CD14-positive monocyte (primary cell): ENCODE results near the gene CPB2. TPM values are rescaled to one million over a fixed set of nuclear protein-coding genes. Genes with fewer than 3 reads are reported as not detected.
A peak's percentile ranks its signal among the peaks of the same experiment; 100 is the strongest.

Experiments
- DNase-seq, 3 donors: peaks; one replicate each; pipeline ENCODE4 v3.0.0-alpha.2; 2011 to 2022
- H2AFZ ChIP-seq: 2 replicates; pipeline ENCODE4 v1.6.0; 2012; ENCODE audit warnings: mild to moderate bottlenecking, low read depth, low read length, inconsistent platforms; ENCODE audit not compliant: insufficient read depth, poor library complexity, severe bottlenecking
- H3K27ac ChIP-seq, 2 donors: 1 replicate in 1 of 2; 2 replicates in 1 of 2; pipeline ENCODE4 v1.5.1; 2012 to 2013; ENCODE audit warnings: low read length in 2 of 2, control low read depth in 1 of 2, inconsistent platforms in 1 of 2, low read depth in 1 of 2, mild to moderate bottlenecking in 1 of 2
- H3K27me3 ChIP-seq, 2 donors: one replicate each; pipeline versions ENCODE4 v1.6.0 to v1.6.1; 2011 to 2013; ENCODE audit warnings: low read length in 2 of 2; ENCODE audit not compliant: control insufficient read depth in 2 of 2, insufficient read depth in 2 of 2
- H3K36me3 ChIP-seq, 2 donors: replicated peaks in 1 of 2; 1 replicate in 1 of 2; 2 replicates in 1 of 2; pipeline versions ENCODE4 v1.5.1 to v1.6.1; 2012 to 2013; ENCODE audit warnings: low read length in 2 of 2, control low read depth in 1 of 2, inconsistent platforms in 1 of 2, mild to moderate bottlenecking in 1 of 2; ENCODE audit not compliant: insufficient read depth in 2 of 2, control insufficient read depth in 1 of 2
- H3K4me1 ChIP-seq, 2 donors: 1 replicate in 1 of 2; 2 replicates in 1 of 2; pipeline versions ENCODE4 v1.5.1 to v1.6.1; 2012 to 2013; ENCODE audit warnings: low read length in 2 of 2, control low read depth in 1 of 2, inconsistent platforms in 1 of 2, mild to moderate bottlenecking in 1 of 2, moderate library complexity in 1 of 2; ENCODE audit not compliant: insufficient read depth in 2 of 2, control insufficient read depth in 1 of 2
- H3K4me2 ChIP-seq: replicated peaks from 2 replicates; pipeline ENCODE3; 2012; ENCODE audit warnings: low read length, moderate library complexity, mild to moderate bottlenecking; ENCODE audit not compliant: poor library complexity, severe bottlenecking; ENCODE audit errors: extremely low read depth
- H3K4me3 ChIP-seq, 3 experiments: fragments of 200-600 bp in 1 of 3; sonication (generic) in 1 of 3; replicated peaks in 1 of 3; 1 replicate in 2 of 3; 2 replicates in 1 of 3; pipeline ENCODE4 v1.5.1; 2011 to 2013; ENCODE audit warnings: low read length in 3 of 3, mild to moderate bottlenecking in 3 of 3, control low read depth in 2 of 3, low read depth in 2 of 3, inconsistent platforms in 1 of 3, moderate library complexity in 1 of 3
- H3K79me2 ChIP-seq: 2 replicates; pipeline ENCODE4 v1.6.0; 2012; ENCODE audit warnings: mild to moderate bottlenecking, control low read depth, inconsistent platforms, low read length, moderate library complexity; ENCODE audit not compliant: insufficient read depth
- H3K9ac ChIP-seq: 2 replicates; pipeline ENCODE4 v1.6.0; 2017; ENCODE audit warnings: low read length, mild to moderate bottlenecking; ENCODE audit not compliant: insufficient read depth, poor library complexity, severe bottlenecking
- H3K9me3 ChIP-seq, 2 donors: replicated peaks in 1 of 2; 1 replicate in 1 of 2; 2 replicates in 1 of 2; pipeline versions ENCODE4 v1.5.1 to v1.6.1; 2012 to 2013; ENCODE audit warnings: low read length in 2 of 2, control low read depth in 1 of 2; ENCODE audit not compliant: control insufficient read depth in 1 of 2, insufficient read depth in 1 of 2
- H4K20me1 ChIP-seq: 2 replicates; pipeline ENCODE4 v1.6.0; 2012; ENCODE audit warnings: mild to moderate bottlenecking, low read length, control low read depth, moderate library complexity; ENCODE audit not compliant: insufficient read depth
- H3K27ac Mint-ChIP-seq, 7 donors: one replicate each; pipeline ENCODE4 v1.8.0; 2020; ENCODE audit warnings: mild to moderate bottlenecking in 7 of 7, mixed read lengths in 7 of 7, moderate library complexity in 6 of 7, inconsistent platforms in 2 of 7
- H3K27me3 Mint-ChIP-seq, 3 donors: one replicate each; pipeline ENCODE4 v1.8.0; 2021 to 2022; ENCODE audit warnings: low read depth in 3 of 3, mild to moderate bottlenecking in 3 of 3, mixed read lengths in 3 of 3, moderate library complexity in 3 of 3, inconsistent platforms in 1 of 3
- H3K36me3 Mint-ChIP-seq, 2 donors: one replicate each; pipeline ENCODE4 v1.8.0; 2020; ENCODE audit warnings: mixed read lengths in 2 of 2, inconsistent platforms in 1 of 2, mild to moderate bottlenecking in 1 of 2
- H3K4me1 Mint-ChIP-seq: one replicate; pipeline ENCODE4 v1.8.0; 2020; ENCODE audit warnings: mild to moderate bottlenecking, mixed read lengths
- H3K4me3 Mint-ChIP-seq, 2 donors: one replicate each; pipeline ENCODE4 v1.8.0; 2020; ENCODE audit warnings: mild to moderate bottlenecking in 2 of 2, mixed read lengths in 2 of 2, moderate library complexity in 1 of 2
- H3K9me3 Mint-ChIP-seq, 7 donors: one replicate each; pipeline ENCODE4 v1.8.0; 2020 to 2022; ENCODE audit warnings: mixed read lengths in 7 of 7, mild to moderate bottlenecking in 6 of 7, moderate library complexity in 6 of 7, inconsistent platforms in 2 of 7
- CTCF ChIP-seq: fragments of 200-600 bp; IDR thresholded peaks from one replicate; pipeline ENCODE4 v1.8.0; 2022; ENCODE audit warnings: antibody characterized with exemption, mild to moderate bottlenecking
- WGBS: methylation state at CpG from one replicate; pipeline ENCODE4 v1.1.5; 2013; ENCODE audit warnings: missing lambda C conversion rate; ENCODE audit not compliant: insufficient coverage; 5-methylcytosine and 5-hydroxymethylcytosine counted together
- intact Hi-C, 2 donors: fragments of 100-400 bp; cut with micrococcal nuclease; formaldehyde crosslinking; loops; one replicate each; pipeline versions ENCODE4 v1.15.0 to v1.15.1; 2023
- polyA plus RNA-seq, 3 donors: library from polyadenylated mRNA; depleted of rRNA in 1 of 3; unstranded in 2 of 3; stranded (reverse) in 1 of 3; fragments of 300-500 nt in 2 of 3; fragments of >200 nt in 1 of 3; fragmentation: Illumina TruSeq in 2 of 3; gene quantifications; 1 replicate in 2 of 3; 2 replicates in 1 of 3; pipeline ENCODE4 v1.2.3, GENCODE V29; 2012 to 2021

CPB2 gene
- polyA plus RNA-seq, 3 donors = 0.15 to 0.18 TPM; not detected in 1

- Histone ChIP-seq H3K9ac (no peak overlapping the region), H3K27me3 (no peaks in the 10 kb centered on the region), H3K4me3 (no peak overlapping the region), H3K4me2 (no peak overlapping the region), H3K36me3 (peaks cover 100% of the 10 kb centered on the region in 2 donors), H3K79me2 (peaks cover 40% of the 10 kb centered on the region), H4K20me1 (peaks cover 100% of the 10 kb centered on the region), H3K9me3 (no peaks in the 10 kb centered on the region), H2AFZ (no peak overlapping the region), H3K4me1 (peaks cover 2 to 4% of the 10 kb centered on the region in 2 donors), H3K27ac (no peak overlapping the region)
- DNase-seq = no peak
- intact Hi-C loops = no loop called here
- Mint-ChIP-seq H3K36me3 (peaks cover 94 to 100% of the 10 kb centered on the region in 2 donors), H3K9me3 (no peaks in the 10 kb centered on the region), H3K4me1 (peaks cover 8% of the 10 kb centered on the region), H3K27ac (peak overlapping the region in 2 of 7 donors; percentile 6 to 27), H3K27me3 (peaks cover 0 to under 1% (median 0%) of the 10 kb centered on the region in 3 donors), H3K4me3 (no peak overlapping the region)
- no peak for TF ChIP-seq CTCF
Observed at GRCh38 chr13:46131705-46132104, 26.9 kb upstream of the CPB2 start.

- H3K9me3 Mint-ChIP-seq = no peaks in the 10 kb centered on the region
- Histone ChIP-seq H3K4me1 (peaks cover 13 to 18% of the 10 kb centered on the region in 2 donors), H3K27ac (peak overlapping the region in 1 of 2 donors; percentile 27), H3K4me2 (no peak overlapping the region), H2AFZ (no peak overlapping the region), H3K79me2 (peaks cover 28% of the 10 kb centered on the region), H3K9ac (no peak overlapping the region), H3K36me3 (peaks cover 90 to 93% of the 10 kb centered on the region in 2 donors), H3K4me3 (no peak overlapping the region), H3K27me3 (no peaks in the 10 kb centered on the region), H4K20me1 (peaks cover 100% of the 10 kb centered on the region), H3K9me3 (no peaks in the 10 kb centered on the region)
- peaks cover 89 to 95% of the 10 kb centered on the region in 2 donors for H3K36me3 Mint-ChIP-seq
- 85% methylated on average over 2 of the region's 3 CpGs for WGBS
- H3K27ac Mint-ChIP-seq = peak overlapping the region in 5 of 7 donors; percentile 22 to 51 (median 44)
- TF ChIP-seq CTCF = no peak
- DNase-seq = no peak
- H3K4me3 Mint-ChIP-seq = no peak overlapping the region
- intact Hi-C loops = loop anchor here (5.0 to 10.0 kb wide), 3 partner anchors 75 to 325 kb away; partner anchors contain the start of gene ZC3H13 (in 2 of the 2)
- H3K27me3 Mint-ChIP-seq = no peaks in the 10 kb centered on the region
- H3K4me1 Mint-ChIP-seq = peaks cover 24% of the 10 kb centered on the region
Observed at GRCh38 chr13:46129955-46130618, 25.3 kb upstream of the CPB2 start.
